Measurements from ENCODE around the gene CTNND1.

DNA sequence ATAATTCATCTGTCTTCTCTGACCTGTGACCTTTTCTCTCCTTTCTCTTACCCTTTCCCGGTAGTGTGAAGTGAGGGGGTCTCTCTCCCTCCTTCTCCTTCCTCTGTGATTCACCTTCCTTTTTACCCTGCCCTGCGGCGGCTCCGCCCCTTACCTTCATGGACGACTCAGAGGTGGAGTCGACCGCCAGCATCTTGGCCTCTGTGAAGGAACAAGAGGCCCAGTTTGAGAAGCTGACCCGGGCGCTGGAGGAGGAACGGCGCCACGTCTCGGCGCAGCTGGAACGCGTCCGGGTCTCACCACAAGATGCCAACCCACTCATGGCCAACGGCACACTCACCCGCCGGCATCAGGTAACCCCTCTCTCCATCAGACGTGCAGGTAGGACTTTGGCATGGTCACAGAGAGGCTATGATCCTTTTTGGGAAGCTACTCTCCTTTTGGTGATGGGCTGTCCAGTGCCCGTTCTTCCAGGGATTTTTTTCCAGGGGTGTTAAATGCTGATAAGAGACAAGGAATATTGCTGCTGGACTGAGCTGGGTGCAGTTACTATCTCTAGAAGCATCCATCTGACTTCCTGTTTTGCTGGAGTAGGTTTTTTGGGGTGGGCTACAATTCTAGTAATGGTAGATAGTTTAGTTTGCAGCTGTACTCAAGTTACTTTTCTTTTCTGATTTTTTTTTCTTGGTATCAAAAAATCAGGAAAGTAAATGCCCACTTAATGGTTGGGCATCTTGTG lies 29.9 kb downstream of the CTNND1 start:
- no peak for TF ChIP-seq CTCF (IDR thresholded peaks at IDR 0.05; ENCODE audit: poor library complexity)
- no peak for TF ChIP-seq EZH2 (IDR thresholded peaks at IDR 0.05; ENCODE audit: borderline replicate concordance)
- no peak for TF ChIP-seq EZH2phosphoT487 (IDR thresholded peaks at IDR 0.05; ENCODE audit: low read depth, severe bottlenecking, unreplicated experiment)

Measured in hepatocyte (in vitro differentiated cells).